Measurements from ENCODE around the gene NCBP3. TPM values are rescaled to one million over a fixed set of nuclear protein-coding genes. Genes with fewer than 3 reads are reported as not detected.
A peak's percentile ranks its signal among the peaks of the same experiment; 100 is the strongest.
"Not testable (repeated sequence)": the region's sequence is repeated elsewhere in the genome, so short reads cannot be mapped to it uniquely, and the experiment has no call there.

The NCBP3 gene
- total and polyA plus RNA-seq, 2 donors (not counting 3 experiments of a cell fraction or from before 2014, with no cell fraction given): 18.2 to 51.1 TPM

GRCh38 chr17:3794557-3795389 is 51.3 kb downstream of the NCBP3 start:
- Histone ChIP-seq H3K27me3 (ENCODE audit: control insufficient read depth in 2 of 2, insufficient read depth in 2 of 2, low read length in 2 of 2) (no peaks in the 10 kb centered on the region), H3K36me3 (ENCODE audit: control insufficient read depth in 2 of 2, extremely low read depth in 1 of 2, insufficient read depth in 2 of 2, low read length in 2 of 2) (no peaks in the 10 kb centered on the region), H3K9me3 (replicated peaks; ENCODE audit: control insufficient read depth, insufficient read depth, low read length) (no peaks in the 10 kb centered on the region), H3K79me2 (ENCODE audit: control insufficient read depth, insufficient read depth, low read length) (no peaks in the 10 kb centered on the region), H4K20me1 (replicated peaks; ENCODE audit: control insufficient read depth, extremely low read depth, insufficient read depth, low read length) (no peaks in the 10 kb centered on the region), H3K27ac (ENCODE audit: insufficient read depth, low read depth, low read length) (no peak overlapping the region), H3K4me2 (ENCODE audit: insufficient read depth, low read length) (no peak overlapping the region), H3K9ac (replicated peaks; ENCODE audit: extremely low read depth, insufficient read depth, low read length) (no peak overlapping the region), H3K9me1 (replicated peaks; ENCODE audit: control insufficient read depth, extremely low read depth, insufficient read depth, low read length) (no peaks in the 10 kb centered on the region), H3K4me1 (ENCODE audit: control insufficient read depth, extremely low read depth, insufficient read depth, low read length) (no peaks in the 10 kb centered on the region), H3K4me3 (replicated peaks in 1 of 3; ENCODE audit: insufficient read depth in 1 of 3, low read depth in 1 of 3, low read length in 3 of 3) (no peak overlapping the region), H2AFZ (ENCODE audit: low read depth, low read length) (no peak overlapping the region)
- TF ChIP-seq JUN (IDR thresholded peaks at IDR 0.05; ENCODE audit: borderline replicate concordance, insufficient read depth, insufficient read length, low read depth) (no peak), MYC (IDR thresholded peaks at IDR 0.05; ENCODE audit: low read depth, low read length) (no peak), GATA2 (IDR thresholded peaks at IDR 0.05; ENCODE audit: insufficient read depth, insufficient read length, low read depth, low read length) (no peak), EZH2 (IDR thresholded peaks at IDR 0.05; ENCODE audit: borderline replicate concordance, low read depth, low read length, severe bottlenecking) (no peak), MAX (IDR thresholded peaks at IDR 0.05; ENCODE audit: insufficient read depth, insufficient read length) (no peak), POLR2AphosphoS5 (IDR thresholded peaks at IDR 0.05; ENCODE audit: insufficient read depth, low read depth, low read length) (no peak)
- ChIA-PET POLR2A (no interaction called here), CTCF (interaction anchor here (0.7 kb wide), 1 partner anchor 1283 kb away, joined by 4 read pairs; the partner anchor contains the start of gene METTL16)
- no peak for DNase-seq (ENCODE audit: low read depth, low spot score)
- BruUV-seq (replicated peaks): no TSS peak
- no peak for FAIRE-seq
- intact Hi-C loops (cut with micrococcal nuclease) (no loop called here), dilution Hi-C loops (cut with MboI; ENCODE audit: extremely low pct_ligation_motif_present, low sequenced_read_pairs) (no loop called here)

- DNase-seq (ENCODE audit: low read depth, low spot score); H3K4me2 ChIP-seq (ENCODE audit: insufficient read depth, low read length); dilution Hi-C loops (cut with MboI; ENCODE audit: extremely low pct_ligation_motif_present, low sequenced_read_pairs); H4K20me1 ChIP-seq (replicated peaks; ENCODE audit: control insufficient read depth, extremely low read depth, insufficient read depth, low read length); H3K9me3 ChIP-seq (replicated peaks; ENCODE audit: control insufficient read depth, insufficient read depth, low read length); H2AFZ ChIP-seq (ENCODE audit: low read depth, low read length); H3K4me1 ChIP-seq (ENCODE audit: control insufficient read depth, extremely low read depth, insufficient read depth, low read length); intact Hi-C loops (cut with micrococcal nuclease); BruUV-seq (replicated peaks); FAIRE-seq; H3K9ac ChIP-seq (replicated peaks; ENCODE audit: extremely low read depth, insufficient read depth, low read length); H3K4me3 ChIP-seq (replicated peaks in 1 of 3; ENCODE audit: insufficient read depth in 1 of 3, low read depth in 1 of 3, low read length in 3 of 3); H3K36me3 ChIP-seq (ENCODE audit: control insufficient read depth in 2 of 2, extremely low read depth in 1 of 2, insufficient read depth in 2 of 2, low read length in 2 of 2); H3K9me1 ChIP-seq (replicated peaks; ENCODE audit: control insufficient read depth, extremely low read depth, insufficient read depth, low read length); H3K27me3 ChIP-seq (ENCODE audit: control insufficient read depth in 2 of 2, insufficient read depth in 2 of 2, low read length in 2 of 2); H3K79me2 ChIP-seq (ENCODE audit: control insufficient read depth, insufficient read depth, low read length); POLR2A ChIA-PET; H3K27ac ChIP-seq (ENCODE audit: insufficient read depth, low read depth, low read length): not testable (repeated sequence)
- CTCF ChIA-PET: interaction anchor here (0.7 kb wide), 1 partner anchor 1282 kb away, joined by 4 read pairs; the partner anchor contains the start of gene METTL16
Observed at GRCh38 chr17:3794152-3794551, 51.9 kb downstream of the NCBP3 start.

GRCh38 chr17:3793258-3793657 is 52.8 kb downstream of the NCBP3 start:
- CTCF ChIA-PET; H3K36me3 ChIP-seq (ENCODE audit: control insufficient read depth in 2 of 2, extremely low read depth in 1 of 2, insufficient read depth in 2 of 2, low read length in 2 of 2); dilution Hi-C loops (cut with MboI; ENCODE audit: extremely low pct_ligation_motif_present, low sequenced_read_pairs); H3K4me3 ChIP-seq (replicated peaks in 1 of 3; ENCODE audit: insufficient read depth in 1 of 3, low read depth in 1 of 3, low read length in 3 of 3); POLR2A ChIA-PET; H4K20me1 ChIP-seq (replicated peaks; ENCODE audit: control insufficient read depth, extremely low read depth, insufficient read depth, low read length); H3K27ac ChIP-seq (ENCODE audit: insufficient read depth, low read depth, low read length); H2AFZ ChIP-seq (ENCODE audit: low read depth, low read length); H3K9me1 ChIP-seq (replicated peaks; ENCODE audit: control insufficient read depth, extremely low read depth, insufficient read depth, low read length); H3K4me1 ChIP-seq (ENCODE audit: control insufficient read depth, extremely low read depth, insufficient read depth, low read length); H3K9ac ChIP-seq (replicated peaks; ENCODE audit: extremely low read depth, insufficient read depth, low read length); BruUV-seq (replicated peaks); H3K4me2 ChIP-seq (ENCODE audit: insufficient read depth, low read length); H3K79me2 ChIP-seq (ENCODE audit: control insufficient read depth, insufficient read depth, low read length); DNase-seq (ENCODE audit: low read depth, low spot score); H3K27me3 ChIP-seq (ENCODE audit: control insufficient read depth in 2 of 2, insufficient read depth in 2 of 2, low read length in 2 of 2); intact Hi-C loops (cut with micrococcal nuclease); H3K9me3 ChIP-seq (replicated peaks; ENCODE audit: control insufficient read depth, insufficient read depth, low read length): not testable (repeated sequence)
- FAIRE-seq: peak; percentile 37

All from endothelial cell of umbilical vein (primary cell).